ENCODE results near the gene PRDM11.

- TF ChIP-seq CTCF (conservative IDR thresholded peaks at IDR 0.05) (no peak), ZFX (IDR thresholded peaks at IDR 0.05) (no peak)
Observed at GRCh38 chr11:45210846-45211245, 64.4 kb downstream of the PRDM11 start.

All from C4-2B (cell line).